Measurements from ENCODE around the gene JOSD1. TPM values are rescaled to one million over a fixed set of nuclear protein-coding genes. Genes with fewer than 3 reads are reported as not detected.

Gene JOSD1
- total and polyA plus RNA-seq, 2 donors (not counting 3 experiments of a cell fraction or from before 2014, with no cell fraction given), result 61.7 to 73.1 TPM

DNA sequence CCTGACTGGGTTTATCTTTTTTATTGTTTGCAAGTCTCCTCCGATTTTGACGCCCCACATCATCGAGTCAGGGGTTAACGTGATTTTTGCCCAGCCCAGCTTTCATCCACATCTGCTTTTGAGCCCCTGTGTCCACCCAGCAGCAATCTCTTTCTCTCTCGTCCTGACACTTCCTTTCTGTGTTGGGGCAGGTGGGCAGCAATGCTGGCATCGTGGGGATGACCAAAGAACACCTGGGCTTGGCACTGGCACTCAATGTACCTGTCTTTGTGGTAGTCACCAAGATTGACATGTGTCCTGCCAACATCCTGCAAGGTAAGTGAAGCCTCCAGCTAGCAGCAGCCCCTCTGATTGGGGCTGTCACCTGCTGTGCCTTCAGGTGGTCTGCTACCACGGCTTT lies 20.8 kb upstream of the JOSD1 start:
- dilution Hi-C loops (cut with MboI; ENCODE audit: extremely low pct_ligation_motif_present, low sequenced_read_pairs), result no loop called here
- CTCF ChIA-PET, result interaction anchor here (0.5 kb wide), 1 partner anchor 282 kb away, joined by 3 read pairs; no protein-coding TSS in a partner anchor
- Histone ChIP-seq H3K4me3 (replicated peaks in 1 of 3; ENCODE audit: insufficient read depth in 1 of 3, low read depth in 1 of 3, low read length in 3 of 3) (no peak overlapping the region), H3K27me3 (ENCODE audit: control insufficient read depth in 2 of 2, insufficient read depth in 2 of 2, low read length in 2 of 2) (no peaks in the 10 kb centered on the region), H3K36me3 (ENCODE audit: control insufficient read depth in 2 of 2, extremely low read depth in 1 of 2, insufficient read depth in 2 of 2, low read length in 2 of 2) (peaks cover 2 to 26% of the 10 kb centered on the region in 2 experiments), H4K20me1 (replicated peaks; ENCODE audit: control insufficient read depth, extremely low read depth, insufficient read depth, low read length) (no peaks in the 10 kb centered on the region), H3K4me2 (ENCODE audit: insufficient read depth, low read length) (no peak overlapping the region), H3K4me1 (ENCODE audit: control insufficient read depth, extremely low read depth, insufficient read depth, low read length) (peaks cover 10% of the 10 kb centered on the region), H3K79me2 (ENCODE audit: control insufficient read depth, insufficient read depth, low read length) (no peaks in the 10 kb centered on the region), H3K27ac (ENCODE audit: insufficient read depth, low read depth, low read length) (no peak overlapping the region), H3K9me3 (replicated peaks; ENCODE audit: control insufficient read depth, insufficient read depth, low read length) (no peaks in the 10 kb centered on the region), H3K9me1 (replicated peaks; ENCODE audit: control insufficient read depth, extremely low read depth, insufficient read depth, low read length) (no peaks in the 10 kb centered on the region), H3K9ac (replicated peaks; ENCODE audit: extremely low read depth, insufficient read depth, low read length) (no peak overlapping the region), H2AFZ (ENCODE audit: low read depth, low read length) (no peak overlapping the region)
- BruUV-seq (replicated peaks), result no TSS peak
- FAIRE-seq, result no peak
- POLR2A ChIA-PET, result no interaction called here
- no peak for DNase-seq (ENCODE audit: low read depth, low spot score)
- TF ChIP-seq JUN (IDR thresholded peaks at IDR 0.05; ENCODE audit: borderline replicate concordance, insufficient read depth, insufficient read length, low read depth) (no peak), GATA2 (IDR thresholded peaks at IDR 0.05; ENCODE audit: insufficient read depth, insufficient read length, low read depth, low read length) (no peak), EZH2 (IDR thresholded peaks at IDR 0.05; ENCODE audit: borderline replicate concordance, low read depth, low read length, severe bottlenecking) (no peak), MAX (IDR thresholded peaks at IDR 0.05; ENCODE audit: insufficient read depth, insufficient read length) (no peak), FOS (IDR thresholded peaks at IDR 0.05; ENCODE audit: borderline replicate concordance, insufficient read depth, low read length) (no peak), POLR2AphosphoS5 (IDR thresholded peaks at IDR 0.05; ENCODE audit: insufficient read depth, low read depth, low read length) (no peak), POLR2A (IDR thresholded peaks at IDR 0.05; ENCODE audit: low read depth, low read length) (no peak), MYC (IDR thresholded peaks at IDR 0.05; ENCODE audit: low read depth, low read length) (no peak)
- TF ChIP-seq, protein P1, sequence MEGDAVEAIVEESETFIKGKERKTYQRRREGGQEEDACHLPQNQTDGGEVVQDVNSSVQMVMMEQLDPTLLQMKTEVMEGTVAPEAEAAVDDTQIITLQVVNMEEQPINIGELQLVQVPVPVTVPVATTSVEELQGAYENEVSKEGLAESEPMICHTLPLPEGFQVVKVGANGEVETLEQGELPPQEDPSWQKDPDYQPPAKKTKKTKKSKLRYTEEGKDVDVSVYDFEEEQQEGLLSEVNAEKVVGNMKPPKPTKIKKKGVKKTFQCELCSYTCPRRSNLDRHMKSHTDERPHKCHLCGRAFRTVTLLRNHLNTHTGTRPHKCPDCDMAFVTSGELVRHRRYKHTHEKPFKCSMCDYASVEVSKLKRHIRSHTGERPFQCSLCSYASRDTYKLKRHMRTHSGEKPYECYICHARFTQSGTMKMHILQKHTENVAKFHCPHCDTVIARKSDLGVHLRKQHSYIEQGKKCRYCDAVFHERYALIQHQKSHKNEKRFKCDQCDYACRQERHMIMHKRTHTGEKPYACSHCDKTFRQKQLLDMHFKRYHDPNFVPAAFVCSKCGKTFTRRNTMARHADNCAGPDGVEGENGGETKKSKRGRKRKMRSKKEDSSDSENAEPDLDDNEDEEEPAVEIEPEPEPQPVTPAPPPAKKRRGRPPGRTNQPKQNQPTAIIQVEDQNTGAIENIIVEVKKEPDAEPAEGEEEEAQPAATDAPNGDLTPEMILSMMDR (IDR thresholded peaks at IDR 0.05; ENCODE audit: extremely low read depth in 1 of 2, insufficient read depth in 1 of 2, low read depth in 1 of 2, low read length in 2 of 2), result no peak
- intact Hi-C loops (cut with micrococcal nuclease), result no loop called here
